B cell (primary cell): ENCODE results near the gene TARS2. TPM values are rescaled to one million over a fixed set of nuclear protein-coding genes. Genes with fewer than 3 reads are reported as not detected.

Source experiments
- ATAC-seq: fragments of 200-7000 bp; cut with Tn5 transposase; one replicate; pipeline ENCODE4 v1.10.0; 2021; ENCODE audit warnings: low read depth, mild to moderate bottlenecking, moderate number of reproducible peaks, moderate library complexity
- CTCF ChIA-PET: fragments of 350-600 bp; sonication (Branson Sonifier 250); formaldehyde crosslinking; loops from one replicate; lab custom pipeline; 2021; ENCODE audit warnings: antibody characterized with exemption, inconsistent platforms; lab: Charles Lee
- POLR2A ChIA-PET: fragments of 350-600 bp; sonication (Branson Sonifier 250); formaldehyde crosslinking; loops from one replicate; lab custom pipeline; 2021; ENCODE audit warnings: antibody characterized with exemption; lab: Charles Lee
- DNase-seq: peaks from one replicate; pipeline ENCODE4 v3.0.0; 2013
- H2AFZ ChIP-seq: 2 replicates; pipeline ENCODE4 v1.6.1; 2012; ENCODE audit warnings: mild to moderate bottlenecking, low read depth, low read length; ENCODE audit not compliant: insufficient read depth, poor library complexity, severe bottlenecking
- H3K27ac ChIP-seq, 2 donors: 1 replicate in 1 of 2; 2 replicates in 1 of 2; pipeline ENCODE4 v1.5.1; 2012 to 2013; ENCODE audit warnings: low read length in 2 of 2, mild to moderate bottlenecking in 2 of 2, moderate library complexity in 1 of 2
- H3K27me3 ChIP-seq, 4 experiments: fragments of 200-600 bp in 1 of 4; sonication (generic) in 1 of 4; replicated peaks in 1 of 4; 1 replicate in 2 of 4; 2 replicates in 2 of 4; pipeline versions ENCODE4 v1.6.1 to v1.7.0; 2013 to 2016; ENCODE audit warnings: low read length in 3 of 4, mild to moderate bottlenecking in 2 of 4, mixed read lengths in 1 of 4, moderate library complexity in 1 of 4; ENCODE audit not compliant: insufficient read depth in 4 of 4, control insufficient read depth in 3 of 4; ENCODE audit errors: control extremely low read depth in 1 of 4
- H3K36me3 ChIP-seq, 2 experiments: replicated peaks in 1 of 2; 1 replicate in 1 of 2; 2 replicates in 1 of 2; pipeline versions ENCODE4 v1.6.1 to v1.7.1; 2013; ENCODE audit warnings: low read length in 1 of 2; ENCODE audit not compliant: insufficient read depth in 2 of 2, control insufficient read depth in 1 of 2; ENCODE audit errors: control extremely low read depth in 1 of 2, extremely low read depth in 1 of 2
- H3K4me1 ChIP-seq, 2 donors: fragments of 200-600 bp in 1 of 2; sonication (generic) in 1 of 2; 1 replicate in 1 of 2; 2 replicates in 1 of 2; pipeline versions ENCODE4 v1.5.1 to v1.6.1; 2013 to 2017; ENCODE audit warnings: low read length in 2 of 2; ENCODE audit not compliant: control insufficient read depth in 2 of 2, insufficient read depth in 2 of 2
- H3K4me2 ChIP-seq: replicated peaks from 2 replicates; pipeline ENCODE3; 2012; ENCODE audit warnings: mild to moderate bottlenecking, low read depth, low read length; ENCODE audit not compliant: poor library complexity, severe bottlenecking
- H3K4me3 ChIP-seq, 5 experiments: fragments of 200-600 bp in 1 of 5; sonication (generic) in 1 of 5; 1 replicate in 3 of 5; 2 replicates in 2 of 5; pipeline versions ENCODE4 v1.5.1 to v1.7.0; 2011 to 2016; ENCODE audit warnings: low read length in 4 of 5, mild to moderate bottlenecking in 4 of 5, low read depth in 2 of 5, control low read depth in 1 of 5, moderate library complexity in 1 of 5; ENCODE audit not compliant: insufficient read depth in 1 of 5; ENCODE audit errors: control extremely low read depth in 1 of 5, extremely low read depth in 1 of 5
- H3K79me2 ChIP-seq: fragments of 200-600 bp; sonication (generic); one replicate; pipeline ENCODE4 v1.6.0; 2016; ENCODE audit warnings: low read length; ENCODE audit not compliant: control insufficient read depth, insufficient read depth
- H3K9ac ChIP-seq: fragments of 200-600 bp; sonication (generic); 2 replicates; pipeline ENCODE4 v1.6.1; 2017; ENCODE audit warnings: mild to moderate bottlenecking, low read length, moderate library complexity
- H3K9me3 ChIP-seq, 3 donors: one replicate each; pipeline versions ENCODE4 v1.6.1 to v1.7.1; 2013; ENCODE audit warnings: low read length in 2 of 3; ENCODE audit not compliant: control insufficient read depth in 2 of 3, insufficient read depth in 1 of 3; ENCODE audit errors: control extremely low read depth in 1 of 3
- H4K20me1 ChIP-seq: 2 replicates; pipeline ENCODE4 v1.6.0; 2012; ENCODE audit warnings: mild to moderate bottlenecking, low read length; ENCODE audit not compliant: insufficient read depth, control insufficient read depth, poor library complexity, severe bottlenecking
- H3K27ac Mint-ChIP-seq: one replicate; pipeline ENCODE4 v1.8.0; 2021; ENCODE audit warnings: mixed read lengths
- H3K27me3 Mint-ChIP-seq: one replicate; pipeline ENCODE4 v1.8.0; 2021; ENCODE audit warnings: mixed read lengths
- H3K4me1 Mint-ChIP-seq: one replicate; pipeline ENCODE4 v1.8.0; 2021; ENCODE audit warnings: mixed read lengths
- H3K4me3 Mint-ChIP-seq: one replicate; pipeline ENCODE4 v1.8.0; 2021; ENCODE audit warnings: mixed read lengths
- H3K9me3 Mint-ChIP-seq: one replicate; pipeline ENCODE4 v1.8.0; 2022; ENCODE audit warnings: mixed read lengths; ENCODE audit not compliant: insufficient read depth
- CTCF ChIP-seq: fragments of 200-600 bp; IDR thresholded peaks from one replicate; pipeline ENCODE4 v1.8.0; 2022; ENCODE audit warnings: antibody characterized with exemption, mild to moderate bottlenecking
- EZH2 ChIP-seq: IDR thresholded peaks from 2 replicates; pipeline ENCODE4 v1.6.1; 2012; ENCODE audit warnings: borderline replicate concordance, low read depth, mild to moderate bottlenecking, moderate library complexity, low read length; ENCODE audit not compliant: insufficient read depth, poor library complexity, severe bottlenecking
- WGBS: methylation state at CpG from one replicate; pipeline ENCODE4 v1.1.5; 2013; ENCODE audit warnings: missing lambda C conversion rate; ENCODE audit not compliant: insufficient coverage; 5-methylcytosine and 5-hydroxymethylcytosine counted together
- intact Hi-C: fragments of 100-400 bp; cut with micrococcal nuclease; formaldehyde crosslinking; loops from one replicate; pipeline ENCODE4 v1.10.0; 2022
- polyA plus RNA-seq: library from polyadenylated mRNA; depleted of rRNA; stranded (reverse); fragments of >200 nt; gene quantifications from 2 replicates; pipeline ENCODE4 v1.2.3, GENCODE V29; 2012
- total RNA-seq, 2 donors: library from RNA; stranded (reverse); fragments of 120-200 nt in 1 of 2; gene quantifications; 1 replicate in 1 of 2; 2 replicates in 1 of 2; pipeline versions ENCODE4 v1.2.3 to v1.2.4, GENCODE V29; 2013 to 2022

The TARS2 gene
- total and polyA plus RNA-seq, 2 donors (not counting 1 experiment from before 2014, with no cell fraction given) = 42.2 to 53.6 TPM

DNA sequence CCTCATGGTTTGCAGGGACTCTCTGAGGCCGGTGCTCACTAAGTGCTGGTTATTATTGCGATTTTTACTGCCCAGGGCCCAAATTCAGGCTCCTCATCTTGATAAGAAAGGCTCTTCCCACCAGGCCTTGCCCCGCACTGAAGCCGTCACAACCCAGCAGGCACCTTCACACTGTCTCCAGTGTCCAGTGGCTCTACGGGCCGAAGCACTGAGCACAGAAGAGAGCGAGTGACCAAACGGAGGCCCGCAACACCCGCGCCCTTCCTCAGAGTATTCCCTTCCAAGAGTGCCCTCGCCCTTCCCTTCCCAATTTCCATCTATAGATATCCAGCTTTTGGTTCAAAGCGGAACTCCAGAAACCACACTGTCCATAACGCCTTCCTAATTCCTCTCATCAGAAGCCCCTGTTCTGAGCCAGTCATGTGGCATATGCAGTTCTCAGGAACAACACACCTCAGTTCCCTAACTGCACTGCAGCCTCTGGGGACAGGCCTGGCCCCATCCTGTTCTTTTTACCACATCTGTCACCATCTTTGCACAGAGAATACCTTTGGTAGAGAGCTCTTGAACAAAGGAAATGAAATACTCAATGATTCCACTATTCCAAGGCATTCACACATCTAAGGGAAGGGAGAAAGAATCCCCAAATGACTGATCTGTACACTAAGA, 43.4 kb downstream of the TARS2 start:
- no peaks in the 10 kb centered on the region for H4K20me1 ChIP-seq
- TF ChIP-seq CTCF (no peak), EZH2 (no peak)
- intact Hi-C loops = no loop called here
- H3K9ac ChIP-seq = no peak overlapping the region
- H3K4me2 ChIP-seq = no peak overlapping the region
- CTCF ChIA-PET = interaction anchor here (1.0 to 4.8 kb wide), 3 partner anchors 65 to 186 kb away, joined by 5 to 26 read pairs (median 17); no protein-coding TSS in a partner anchor
- H3K27me3 ChIP-seq = no peaks in the 10 kb centered on the region
- no peak overlapping the region for H3K27ac Mint-ChIP-seq
- WGBS = 97% methylated on average over 14 of the region's 14 CpGs
- no peaks in the 10 kb centered on the region for H3K27me3 Mint-ChIP-seq
- no peaks in the 10 kb centered on the region for H3K9me3 ChIP-seq
- H3K79me2 ChIP-seq = no peaks in the 10 kb centered on the region
- no peak overlapping the region for H2AFZ ChIP-seq
- no peak overlapping the region for H3K4me3 Mint-ChIP-seq
- no peak overlapping the region for H3K4me3 ChIP-seq
- H3K4me1 ChIP-seq = no peaks in the 10 kb centered on the region
- H3K9me3 Mint-ChIP-seq = no peaks in the 10 kb centered on the region
- ATAC-seq (no peak), DNase-seq (no peak)
- H3K36me3 ChIP-seq = no peaks in the 10 kb centered on the region
- POLR2A ChIA-PET = no interaction called here
- no peak overlapping the region for H3K27ac ChIP-seq
- H3K4me1 Mint-ChIP-seq = no peaks in the 10 kb centered on the region

GRCh38 chr1:150532860-150533259, 45.6 kb downstream of the TARS2 start:
- Mint-ChIP-seq H3K4me3 (no peak overlapping the region), H3K27me3 (no peaks in the 10 kb centered on the region), H3K9me3 (no peaks in the 10 kb centered on the region), H3K4me1 (no peaks in the 10 kb centered on the region), H3K27ac (no peak overlapping the region)
- no peak overlapping the region for H3K4me3 ChIP-seq
- ATAC-seq (no peak), DNase-seq (no peak)
- H3K4me2 ChIP-seq = no peak overlapping the region
- WGBS = 70% methylated on average over 5 of the region's 5 CpGs
- no peak overlapping the region for H3K9ac ChIP-seq
- no peak overlapping the region for H2AFZ ChIP-seq
- H3K36me3 ChIP-seq = no peaks in the 10 kb centered on the region
- H4K20me1 ChIP-seq = no peaks in the 10 kb centered on the region
- no peak overlapping the region for H3K27ac ChIP-seq
- no peaks in the 10 kb centered on the region for H3K9me3 ChIP-seq
- no peaks in the 10 kb centered on the region for H3K79me2 ChIP-seq
- TF ChIP-seq EZH2 = no peak
- peak; percentile 18 for TF ChIP-seq CTCF
- ChIA-PET POLR2A (no interaction called here), CTCF (interaction anchor here (0.6 to 4.8 kb wide), 21 partner anchors 11 to 944 kb away, joined by 3 to 26 read pairs (median 5); partner anchors contain the start of gene ENSA)
- no peaks in the 10 kb centered on the region for H3K27me3 ChIP-seq
- intact Hi-C loops = loop anchor here (1.0 kb wide), 1 partner anchor 69 kb away; no protein-coding TSS in a partner anchor
- H3K4me1 ChIP-seq = no peaks in the 10 kb centered on the region
